Measurements from ENCODE around the gene MROH9. TPM values are rescaled to one million over a fixed set of nuclear protein-coding genes. Genes with fewer than 3 reads are reported as not detected.

MROH9 gene
- total and polyA plus RNA-seq, 2 experiments from 2014 or later: 0.06 TPM; not detected in 1

- no peak overlapping the region for H3K27ac ChIP-seq (ENCODE audit: low read depth)
- no peak overlapping the region for H3K4me2 ChIP-seq
- TF ChIP-seq NANOG (IDR thresholded peaks at IDR 0.05; ENCODE audit: borderline replicate concordance): no peak
- TF ChIP-seq CREB1 (CRISPR knock-in tag; IDR thresholded peaks at IDR 0.05; ENCODE audit: low read depth): no peak
- no peak for TF ChIP-seq JUNB (IDR thresholded peaks at IDR 0.05; ENCODE audit: unreplicated experiment)
- no peaks in the 10 kb centered on the region for H3K36me3 ChIP-seq (ENCODE audit: insufficient read depth)
- peaks cover 2% of the 10 kb centered on the region; the same call in 2 of the 3 replicates for H3K4me1 Mint-ChIP-seq
- no peak overlapping the region for H2AFZ ChIP-seq
- H4K20me1 ChIP-seq (replicated peaks; ENCODE audit: insufficient read depth): no peaks in the 10 kb centered on the region
- no peaks in the 10 kb centered on the region for H3K36me3 Mint-ChIP-seq (ENCODE audit: low read depth)
- H3K9me2 ChIP-seq (ENCODE audit: insufficient read depth): 0 out of 2 replicates have a peak, but pooled peaks cover 3% of the 10 kb centered on the region
- H3K4me1 ChIP-seq (ENCODE audit: insufficient read depth): no peaks in the 10 kb centered on the region
- no peaks in the 10 kb centered on the region; the same call in 2 of the 3 replicates for H3K9me3 Mint-ChIP-seq
- peaks cover 5% of the 10 kb centered on the region for H3K27me3 Mint-ChIP-seq (ENCODE audit: insufficient read depth, low read depth, poor library complexity)
- H3K79me2 ChIP-seq (replicated peaks; ENCODE audit: insufficient read depth): no peaks in the 10 kb centered on the region
- DNase-seq (ENCODE audit: low spot score): no peak
- H3K27ac Mint-ChIP-seq: no peak overlapping the region
- no peak overlapping the region for H3K4me3 Mint-ChIP-seq
- peak; percentile 53 for ATAC-seq
- no peaks in the 10 kb centered on the region for H3F3A ChIP-seq (replicated peaks; ENCODE audit: low read depth)
- H3K27me3 ChIP-seq (ENCODE audit: insufficient read depth): no peaks in the 10 kb centered on the region
- H3K4me3 ChIP-seq: no peak overlapping the region
Measured at GRCh38 chr1:171017426-171017825, 82.1 kb downstream of the MROH9 start.

DNA sequence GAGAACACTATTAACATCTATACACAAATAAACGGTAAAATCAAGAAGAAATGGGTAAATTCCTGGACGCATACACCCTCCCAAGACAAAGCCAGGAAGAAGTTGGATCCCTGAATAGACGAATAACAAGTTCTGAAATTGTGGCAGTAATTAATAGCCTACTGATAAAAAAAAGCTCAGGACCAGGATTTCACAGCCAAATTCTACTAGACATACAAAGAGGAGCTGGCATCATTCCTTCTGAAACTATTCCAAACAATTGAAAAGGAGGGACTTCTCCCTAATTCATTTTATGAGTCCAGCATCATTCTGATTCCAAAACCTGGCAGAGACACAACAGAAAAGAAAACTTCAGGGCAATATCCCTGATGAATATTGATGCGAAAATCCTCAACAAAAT is 84.6 kb downstream of the MROH9 start:
- no peak for ATAC-seq
- TF ChIP-seq EZH2phosphoT487 (IDR thresholded peaks at IDR 0.05; ENCODE audit: unreplicated experiment) (no peak), CTCF (conservative IDR thresholded peaks at IDR 0.05; ENCODE audit: low read depth in 2 of 2) (no peak)
- Mint-ChIP-seq H3K27ac (no peak overlapping the region), H3K4me1 (peaks cover 2% of the 10 kb centered on the region; the same call in 2 of the 3 replicates), H3K27me3 (ENCODE audit: insufficient read depth, low read depth, poor library complexity) (peaks cover 5% of the 10 kb centered on the region), H3K36me3 (ENCODE audit: low read depth) (no peaks in the 10 kb centered on the region), H3K4me3 (no peak overlapping the region), H3K9me3 (no peaks in the 10 kb centered on the region; the same call in 2 of the 3 replicates)
- Histone ChIP-seq H3K27me3 (ENCODE audit: insufficient read depth) (no peaks in the 10 kb centered on the region), H3K36me3 (ENCODE audit: insufficient read depth) (no peaks in the 10 kb centered on the region), H3K27ac (ENCODE audit: low read depth) (no peak overlapping the region), H2AFZ (no peak overlapping the region), H3K4me1 (ENCODE audit: insufficient read depth) (no peaks in the 10 kb centered on the region), H3F3A (replicated peaks; ENCODE audit: low read depth) (no peaks in the 10 kb centered on the region), H3K9me2 (ENCODE audit: insufficient read depth) (0 out of 2 replicates have a peak, but pooled peaks cover 3% of the 10 kb centered on the region), H3K4me3 (no peak overlapping the region), H3K79me2 (replicated peaks; ENCODE audit: insufficient read depth) (no peaks in the 10 kb centered on the region), H3K4me2 (no peak overlapping the region), H4K20me1 (replicated peaks; ENCODE audit: insufficient read depth) (no peaks in the 10 kb centered on the region)
- no peak for DNase-seq (ENCODE audit: low spot score)

GRCh38 chr1:171032822-171033702 is 97.7 kb downstream of the MROH9 start:
- ATAC-seq (peak; percentile 97), DNase-seq (ENCODE audit: low spot score) (peak; percentile 51)
- H3K79me2 ChIP-seq (replicated peaks; ENCODE audit: insufficient read depth): no peaks in the 10 kb centered on the region
- H3K9me3 Mint-ChIP-seq: no peaks in the 10 kb centered on the region
- H2AFZ ChIP-seq: peak overlapping the region; percentile 99
- no peaks in the 10 kb centered on the region for H3F3A ChIP-seq (replicated peaks; ENCODE audit: low read depth)
- no peaks in the 10 kb centered on the region for H3K36me3 ChIP-seq (ENCODE audit: insufficient read depth)
- H4K20me1 ChIP-seq (replicated peaks; ENCODE audit: insufficient read depth): no peaks in the 10 kb centered on the region
- peaks cover 7% of the 10 kb centered on the region for H3K4me1 Mint-ChIP-seq
- no peaks in the 10 kb centered on the region for H3K9me2 ChIP-seq (ENCODE audit: insufficient read depth)
- H3K4me1 ChIP-seq (ENCODE audit: insufficient read depth): peaks cover 10% of the 10 kb centered on the region
- peak overlapping the region; percentile 42 for H3K4me3 ChIP-seq
- H3K4me2 ChIP-seq: peak overlapping the region; percentile 75
- H3K27ac ChIP-seq (ENCODE audit: low read depth): no peak overlapping the region
- H3K27me3 ChIP-seq (ENCODE audit: insufficient read depth): no peaks in the 10 kb centered on the region
- H3K36me3 Mint-ChIP-seq (ENCODE audit: low read depth): no peaks in the 10 kb centered on the region
- peak overlapping the region; percentile 47 for H3K4me3 Mint-ChIP-seq
- H3K27me3 Mint-ChIP-seq (ENCODE audit: insufficient read depth, low read depth, poor library complexity): no peaks in the 10 kb centered on the region
- H3K27ac Mint-ChIP-seq: no peak overlapping the region
- TF ChIP-seq ZNF331 (CRISPR knock-in tag; IDR thresholded peaks at IDR 0.05; ENCODE audit: low read depth): no peak
- TF ChIP-seq CREB1 (CRISPR knock-in tag; IDR thresholded peaks at IDR 0.05; ENCODE audit: low read depth): no peak
- no peak for TF ChIP-seq CTCF (conservative IDR thresholded peaks at IDR 0.05; ENCODE audit: low read depth in 2 of 2)
- no peak for TF ChIP-seq EZH2 (IDR thresholded peaks at IDR 0.05; ENCODE audit: low read depth, unreplicated experiment)
- no peak for TF ChIP-seq REST (IDR thresholded peaks at IDR 0.05; ENCODE audit: unreplicated experiment)
- no peak for TF ChIP-seq EZH2phosphoT487 (IDR thresholded peaks at IDR 0.05; ENCODE audit: unreplicated experiment)

Data from GM23338 (cell line).